HCT116 (cell line): ENCODE data around the gene SLC34A3.

Experiments
- CEBPB ChIP-seq: IDR thresholded peaks from 2 replicates; pipeline ENCODE4 v1.6.1; 2012; ENCODE audit warnings: low read depth
- EZH2 ChIP-seq: fragments of 200-600 bp; sonication (generic); IDR thresholded peaks from 2 replicates; pipeline ENCODE4 v1.6.1; 2017; ENCODE audit warnings: antibody characterized with exemption, mixed run types
- JUND ChIP-seq: IDR thresholded peaks from 2 replicates; pipeline ENCODE4 v1.6.1; 2012
- POLR2A ChIP-seq: IDR thresholded peaks from 2 replicates; pipeline ENCODE4 v1.7.0; 2011; ENCODE audit warnings: borderline replicate concordance; ENCODE audit not compliant: insufficient read depth, insufficient read length; ENCODE audit errors: extremely low read depth
- POLR2AphosphoS5 ChIP-seq: IDR thresholded peaks from 2 replicates; pipeline ENCODE4 v1.6.1; 2011; ENCODE audit warnings: mild to moderate bottlenecking, low read depth, low read length, moderate library complexity
- RAD21 ChIP-seq: IDR thresholded peaks from 2 replicates; pipeline ENCODE4 v1.6.1; 2012; ENCODE audit warnings: low read depth, mild to moderate bottlenecking
- TCF7L2 ChIP-seq: IDR thresholded peaks from 2 replicates; pipeline ENCODE4 v1.7.0; 2011; ENCODE audit warnings: borderline replicate concordance, inconsistent platforms; ENCODE audit not compliant: insufficient read depth, insufficient read length; ENCODE audit errors: extremely low read depth
- ZNF274 ChIP-seq: fragments of 200-500 bp; sonication (Bioruptor generic); IDR thresholded peaks from 2 replicates; pipeline ENCODE4 v1.6.1; 2014; ENCODE audit warnings: mild to moderate bottlenecking, low read depth, low read length, inconsistent platforms
- TF ChIP-seq, protein P1 (sequence below), 3 experiments: fragments of 200-600 bp in 1 of 3; sonication (generic) in 1 of 3; IDR thresholded peaks in 2 of 3; conservative IDR thresholded peaks in 1 of 3; 2 replicates each; pipeline ENCODE4 v1.5.1; 2012 to 2017; ENCODE audit warnings: low read depth in 2 of 3, low read length in 2 of 3, antibody characterized with exemption in 1 of 3, borderline replicate concordance in 1 of 3, control low read depth in 1 of 3, mild to moderate bottlenecking in 1 of 3, mixed read lengths in 1 of 3, mixed run types in 1 of 3, moderate library complexity in 1 of 3; ENCODE audit not compliant: insufficient read depth in 1 of 3
- TF ChIP-seq, protein P2 (sequence below): IDR thresholded peaks from 2 replicates; pipeline ENCODE4 v1.6.1; 2012

DNA sequence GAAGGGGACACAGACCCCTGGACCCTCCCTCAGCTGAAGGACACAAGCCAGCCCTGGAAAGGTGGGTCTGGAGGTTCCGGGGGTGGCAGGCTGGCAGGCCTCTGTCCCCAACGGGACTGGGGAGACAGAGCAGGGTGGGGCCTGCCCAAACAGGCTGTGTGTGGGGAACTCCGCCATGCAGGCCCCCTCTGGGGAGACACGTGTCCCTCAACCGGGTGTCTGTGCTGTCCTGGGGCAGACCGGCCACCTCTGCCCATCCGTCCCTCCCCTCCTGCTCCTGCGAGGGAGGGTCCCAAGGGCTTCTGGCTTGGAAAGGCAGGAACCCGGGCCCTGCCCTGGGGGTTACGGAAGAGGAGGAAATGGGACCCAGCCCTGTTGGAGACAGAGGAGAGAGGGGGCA, 1.4 kb downstream of the SLC34A3 start:
- TF ChIP-seq, protein P1, sequence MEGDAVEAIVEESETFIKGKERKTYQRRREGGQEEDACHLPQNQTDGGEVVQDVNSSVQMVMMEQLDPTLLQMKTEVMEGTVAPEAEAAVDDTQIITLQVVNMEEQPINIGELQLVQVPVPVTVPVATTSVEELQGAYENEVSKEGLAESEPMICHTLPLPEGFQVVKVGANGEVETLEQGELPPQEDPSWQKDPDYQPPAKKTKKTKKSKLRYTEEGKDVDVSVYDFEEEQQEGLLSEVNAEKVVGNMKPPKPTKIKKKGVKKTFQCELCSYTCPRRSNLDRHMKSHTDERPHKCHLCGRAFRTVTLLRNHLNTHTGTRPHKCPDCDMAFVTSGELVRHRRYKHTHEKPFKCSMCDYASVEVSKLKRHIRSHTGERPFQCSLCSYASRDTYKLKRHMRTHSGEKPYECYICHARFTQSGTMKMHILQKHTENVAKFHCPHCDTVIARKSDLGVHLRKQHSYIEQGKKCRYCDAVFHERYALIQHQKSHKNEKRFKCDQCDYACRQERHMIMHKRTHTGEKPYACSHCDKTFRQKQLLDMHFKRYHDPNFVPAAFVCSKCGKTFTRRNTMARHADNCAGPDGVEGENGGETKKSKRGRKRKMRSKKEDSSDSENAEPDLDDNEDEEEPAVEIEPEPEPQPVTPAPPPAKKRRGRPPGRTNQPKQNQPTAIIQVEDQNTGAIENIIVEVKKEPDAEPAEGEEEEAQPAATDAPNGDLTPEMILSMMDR (IDR thresholded peaks at IDR 0.05 in 2 of 3, conservative IDR thresholded peaks at IDR 0.05 in 1 of 3; ENCODE audit: borderline replicate concordance in 1 of 3, insufficient read depth in 1 of 3, low read depth in 2 of 3, low read length in 2 of 3) = no peak
- TF ChIP-seq EZH2 (no peak), TCF7L2 (no peak), POLR2A (no peak), CEBPB (no peak), POLR2AphosphoS5 (no peak), RAD21 (no peak), JUND (no peak), ZNF274 (no peak)
- TF ChIP-seq, protein P2, sequence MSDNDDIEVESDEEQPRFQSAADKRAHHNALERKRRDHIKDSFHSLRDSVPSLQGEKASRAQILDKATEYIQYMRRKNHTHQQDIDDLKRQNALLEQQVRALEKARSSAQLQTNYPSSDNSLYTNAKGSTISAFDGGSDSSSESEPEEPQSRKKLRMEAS = no peak
